Right kidney (tissue), 1 donor: ENCODE data around the gene LRRC47.
"Not testable (repeated sequence)": the region's sequence is repeated elsewhere in the genome, so short reads cannot be mapped to it uniquely, and the experiment has no call there.

ENCODE experiments used
- DNase-seq: peaks from one replicate; pipeline ENCODE4 v3.0.0-alpha.2; 2016

Gene LRRC47

DNA sequence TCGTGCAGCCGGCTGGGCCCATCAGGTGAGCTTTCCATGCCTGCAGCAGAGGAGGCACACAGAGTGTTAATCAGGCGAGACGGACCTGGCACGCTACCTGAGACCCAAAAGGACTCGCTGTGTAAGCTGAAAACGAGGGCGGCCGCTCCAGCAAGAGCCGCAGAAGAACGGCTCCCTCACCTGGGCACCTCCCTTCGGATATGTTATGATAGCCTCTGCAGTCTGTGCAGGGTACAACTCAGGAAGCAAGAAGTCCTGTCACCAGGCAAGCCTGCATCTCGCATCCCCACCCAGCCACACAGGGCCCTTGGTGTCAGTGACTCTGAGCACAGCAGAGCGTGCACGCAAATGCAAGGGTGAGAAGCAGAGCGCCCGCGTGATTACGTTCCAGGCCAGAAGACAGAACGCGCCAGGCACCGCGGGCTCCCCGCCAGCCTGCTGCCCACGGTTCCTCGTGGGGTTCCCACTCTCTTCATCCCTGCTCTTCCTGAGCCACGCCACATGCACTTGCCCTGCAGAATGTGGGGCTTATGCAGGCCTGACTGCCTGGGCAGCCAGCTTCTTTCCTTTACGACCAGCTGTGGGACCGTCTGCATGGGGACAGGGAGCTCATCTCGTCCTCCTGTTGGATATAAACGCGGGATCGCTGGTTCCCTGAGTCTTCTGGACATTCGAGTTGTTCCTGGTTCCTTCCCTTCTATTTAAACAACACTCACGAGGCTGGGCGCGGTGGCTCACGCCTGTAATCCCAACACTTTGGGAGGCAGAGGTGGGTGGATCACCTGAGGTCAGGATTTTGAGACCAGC lies 20.2 kb upstream of the LRRC47 start:
- no peak for DNase-seq

DNA sequence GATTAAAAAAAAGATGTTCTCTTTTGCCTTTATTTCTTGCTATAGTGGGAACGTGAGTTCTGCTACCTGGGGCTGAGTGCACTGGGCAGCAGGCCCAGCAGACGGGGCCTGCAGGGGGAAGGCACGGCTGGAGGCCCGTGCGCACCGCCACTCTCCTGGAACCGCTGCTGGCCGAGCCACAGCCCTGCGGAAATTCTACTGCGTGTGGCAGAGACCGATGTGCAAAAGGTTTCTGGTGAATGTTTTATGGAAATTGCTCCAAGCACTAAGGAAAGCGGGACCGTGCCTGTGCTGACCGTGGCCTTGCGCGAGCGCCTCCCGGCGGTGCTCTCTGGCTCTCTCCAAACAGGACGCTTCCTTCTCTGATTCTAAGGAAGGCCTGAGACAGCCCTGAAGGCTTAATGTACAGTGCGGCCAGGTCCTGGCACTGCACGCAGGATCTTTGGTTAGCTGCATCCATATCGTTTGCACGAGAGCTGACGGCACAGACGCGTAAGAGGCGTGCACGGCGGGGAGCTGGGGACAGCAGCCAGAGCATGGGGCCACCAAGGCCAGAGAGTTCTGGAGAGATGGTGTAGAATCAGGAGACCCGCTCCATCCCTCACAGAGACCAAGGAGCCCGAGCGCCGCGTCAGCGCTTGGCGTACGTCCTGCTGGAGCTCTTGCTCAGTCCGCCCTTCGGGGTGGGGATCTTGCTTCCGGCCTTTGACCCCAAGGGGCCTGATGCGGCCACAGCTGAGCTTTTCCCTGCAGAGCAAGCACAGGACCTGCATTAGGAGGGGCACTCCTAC lies 18.7 kb upstream of the LRRC47 start:
- no peak for DNase-seq

DNA sequence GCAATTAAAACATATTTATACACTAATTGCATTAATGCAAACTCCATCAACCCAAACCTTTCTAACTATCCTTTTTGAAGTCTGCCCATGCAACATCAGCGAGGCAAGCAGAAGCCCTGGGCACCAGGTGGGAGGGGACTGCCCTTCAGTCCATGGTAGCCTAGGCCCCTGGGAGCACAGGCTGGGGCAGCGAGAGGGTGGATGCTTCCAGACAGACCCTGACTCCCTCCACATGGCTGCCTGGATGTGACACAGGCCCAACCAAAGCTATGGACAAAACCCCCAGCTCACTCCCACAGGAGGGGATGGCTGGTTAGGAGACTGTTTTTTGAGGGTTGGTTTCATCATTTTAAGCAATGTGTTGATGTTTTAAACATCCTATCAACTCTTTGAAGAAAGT lies 17.8 kb upstream of the LRRC47 start:
- DNase-seq: no peak

DNA sequence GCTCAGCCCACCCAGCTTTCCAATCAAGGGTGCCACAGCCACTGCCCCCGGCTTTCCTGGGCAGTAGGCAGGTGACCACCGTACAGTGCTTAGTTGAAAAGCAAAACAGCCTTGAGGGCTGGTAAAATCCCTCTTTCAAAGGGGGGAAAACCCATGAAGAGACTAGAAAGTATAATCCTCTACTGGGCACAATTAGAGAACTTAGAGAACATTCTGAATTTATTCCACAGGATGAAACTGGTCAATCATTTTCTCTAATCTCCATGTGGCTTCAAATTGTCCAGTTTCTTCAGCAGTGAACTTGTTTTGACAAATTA lies 15.3 kb upstream of the LRRC47 start:
- DNase-seq: no peak

DNA sequence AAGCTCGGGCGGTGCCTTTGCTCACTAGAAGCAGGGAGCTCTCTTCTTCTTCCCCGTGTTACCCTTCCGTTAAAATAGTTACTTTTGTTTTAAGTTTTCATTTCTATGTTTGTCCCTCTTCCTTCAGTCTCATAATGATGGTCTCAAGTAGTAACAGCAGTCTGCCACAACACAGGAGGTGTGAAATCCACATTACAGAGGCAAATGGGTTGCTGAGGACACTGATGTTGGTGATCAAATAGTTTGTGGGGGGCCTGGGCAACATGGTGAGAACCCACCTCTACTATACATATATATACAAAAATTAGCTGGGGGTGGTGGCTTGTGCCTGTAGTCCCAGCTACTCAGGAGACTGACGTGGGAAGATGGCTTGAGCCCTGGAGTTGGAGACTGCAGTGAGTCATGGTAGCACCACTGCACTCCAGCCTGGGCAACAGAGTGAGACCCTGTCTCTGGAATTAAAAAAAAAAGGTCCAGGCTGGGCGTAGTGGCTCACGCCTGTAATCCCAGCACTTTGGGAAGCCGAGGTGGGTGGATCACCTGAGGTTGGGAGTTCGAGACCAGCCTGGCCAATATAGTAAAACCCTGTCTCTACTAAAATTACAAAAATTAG lies 14.0 kb upstream of the LRRC47 start:
- DNase-seq: not testable (repeated sequence)

DNA sequence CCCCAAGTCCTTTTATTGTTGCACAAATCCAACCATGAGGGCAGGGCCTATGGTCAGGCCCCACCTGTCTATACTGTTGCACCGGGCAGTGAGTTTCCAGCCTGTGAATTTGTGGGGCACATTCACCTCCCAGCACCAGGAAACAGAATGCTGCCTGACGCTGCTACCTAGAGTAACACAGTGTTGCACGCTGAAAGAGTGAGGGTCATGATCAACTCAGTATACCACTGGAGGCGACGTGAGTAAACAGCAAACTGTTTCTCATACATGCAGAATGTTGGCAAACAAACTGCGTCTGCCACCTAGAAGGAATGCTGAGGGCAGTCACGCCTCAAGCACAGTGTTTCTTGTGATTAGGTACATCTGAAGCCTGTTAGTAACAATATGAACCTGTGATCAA lies 13.4 kb upstream of the LRRC47 start:
- no peak for DNase-seq

DNA sequence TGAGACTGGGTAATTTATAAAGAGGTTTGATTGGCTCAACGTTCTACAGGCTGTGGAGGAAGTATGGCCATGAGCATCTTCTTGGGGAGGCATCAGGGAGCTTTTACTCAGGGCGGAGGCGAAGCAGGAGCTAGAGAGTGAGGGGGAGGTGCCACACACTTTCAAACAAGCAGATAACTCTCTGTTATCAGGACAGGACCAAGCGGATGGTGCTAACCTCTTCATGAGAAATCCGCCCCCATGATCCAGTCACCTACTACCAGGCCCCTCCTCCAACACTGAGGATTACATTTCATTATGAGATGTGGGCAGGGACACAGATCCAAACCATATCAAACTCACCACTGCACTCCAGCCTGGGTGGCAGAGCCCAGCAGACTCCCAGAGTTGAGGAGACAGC lies 11.5 kb upstream of the LRRC47 start:
- no peak for DNase-seq

DNA sequence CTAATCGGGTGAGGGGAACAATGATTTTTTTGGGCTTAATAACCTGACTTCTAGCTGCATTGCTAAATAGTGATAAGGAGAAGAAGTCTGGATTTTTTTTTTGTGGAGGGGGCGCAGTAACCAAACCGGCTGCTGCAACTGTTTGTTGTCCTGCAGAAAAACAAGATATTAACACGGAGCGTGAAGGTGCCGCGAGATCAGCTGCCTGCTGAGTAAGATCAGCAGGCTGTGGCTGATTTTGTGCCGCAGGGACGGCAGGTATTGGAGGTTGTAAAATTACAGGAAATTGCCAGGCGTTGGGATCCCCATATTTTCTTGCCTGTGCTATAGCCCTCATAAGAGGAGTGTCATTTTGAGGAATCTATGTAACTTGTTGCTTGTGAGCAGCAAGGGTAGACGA lies 8.7 kb upstream of the LRRC47 start:
- no peak for DNase-seq

DNA sequence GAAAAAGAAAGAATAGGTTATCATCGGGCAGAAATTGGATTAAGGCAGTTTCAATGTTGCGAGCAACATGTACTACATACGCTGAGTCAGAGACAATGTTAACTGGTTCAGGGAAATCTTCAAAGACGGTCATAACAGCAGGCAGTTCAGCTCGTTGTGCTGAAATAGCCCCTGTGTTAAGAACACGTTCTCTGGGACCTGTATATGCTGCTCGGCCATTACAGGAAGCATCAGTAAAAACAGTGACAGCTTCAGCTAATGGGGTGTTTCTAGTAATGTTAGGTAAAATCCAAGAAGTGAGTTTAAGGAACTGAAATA lies 8.3 kb upstream of the LRRC47 start:
- not testable (repeated sequence) for DNase-seq

DNA sequence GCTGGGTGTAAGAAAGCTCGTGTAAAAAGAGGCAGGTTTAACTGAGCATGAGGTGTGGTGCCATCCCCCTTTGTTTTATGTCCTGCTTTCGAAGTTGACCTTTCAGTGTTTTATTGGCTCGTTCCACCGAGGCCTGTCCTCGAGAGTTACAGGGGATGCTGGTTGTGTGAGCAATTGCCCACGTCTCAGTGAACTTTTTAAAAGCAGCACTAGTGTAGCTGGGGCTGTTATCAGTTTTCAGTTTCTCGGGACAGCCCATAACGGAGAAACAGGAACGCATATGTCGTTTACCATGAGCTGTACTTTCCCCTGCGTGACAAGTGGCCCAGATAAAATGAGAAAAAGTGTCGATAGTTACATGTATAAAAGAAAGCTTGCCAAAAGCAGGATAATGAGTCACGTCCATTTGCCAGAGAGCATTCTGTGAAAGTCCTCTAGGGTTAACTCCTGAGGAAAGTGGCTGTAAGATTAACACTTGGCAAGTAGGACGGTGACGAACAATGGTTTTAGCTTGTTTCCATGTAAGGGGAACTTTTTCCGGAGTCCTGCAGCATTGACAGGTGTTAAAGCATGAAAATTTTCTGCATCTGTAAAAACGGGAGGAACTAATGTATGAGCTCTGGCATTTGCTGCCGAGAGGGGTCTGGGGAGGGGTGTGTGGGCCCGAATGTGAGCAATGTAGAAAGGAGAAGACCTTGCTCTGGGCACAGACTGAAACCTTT lies 7.8 kb upstream of the LRRC47 start:
- DNase-seq: no peak

DNA sequence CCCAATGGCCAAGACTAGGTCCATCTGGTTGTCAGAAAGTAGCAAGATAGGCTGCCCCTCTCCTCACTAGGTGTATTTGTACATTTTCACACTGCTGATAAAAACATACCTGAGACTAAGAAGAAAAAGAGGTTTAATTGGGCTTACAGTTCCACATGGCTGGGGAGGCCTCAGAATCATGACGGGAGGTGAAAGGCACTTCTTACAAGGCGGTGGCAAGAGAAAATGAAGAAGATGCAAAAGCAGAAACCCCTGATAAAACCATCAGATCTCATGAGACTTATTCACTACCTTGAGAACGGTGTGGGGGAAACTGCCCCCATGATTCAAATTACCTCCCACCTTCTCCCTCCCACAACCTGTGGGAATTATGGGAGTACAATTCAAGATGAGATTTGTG lies 4.5 kb upstream of the LRRC47 start:
- DNase-seq: not testable (repeated sequence)

DNA sequence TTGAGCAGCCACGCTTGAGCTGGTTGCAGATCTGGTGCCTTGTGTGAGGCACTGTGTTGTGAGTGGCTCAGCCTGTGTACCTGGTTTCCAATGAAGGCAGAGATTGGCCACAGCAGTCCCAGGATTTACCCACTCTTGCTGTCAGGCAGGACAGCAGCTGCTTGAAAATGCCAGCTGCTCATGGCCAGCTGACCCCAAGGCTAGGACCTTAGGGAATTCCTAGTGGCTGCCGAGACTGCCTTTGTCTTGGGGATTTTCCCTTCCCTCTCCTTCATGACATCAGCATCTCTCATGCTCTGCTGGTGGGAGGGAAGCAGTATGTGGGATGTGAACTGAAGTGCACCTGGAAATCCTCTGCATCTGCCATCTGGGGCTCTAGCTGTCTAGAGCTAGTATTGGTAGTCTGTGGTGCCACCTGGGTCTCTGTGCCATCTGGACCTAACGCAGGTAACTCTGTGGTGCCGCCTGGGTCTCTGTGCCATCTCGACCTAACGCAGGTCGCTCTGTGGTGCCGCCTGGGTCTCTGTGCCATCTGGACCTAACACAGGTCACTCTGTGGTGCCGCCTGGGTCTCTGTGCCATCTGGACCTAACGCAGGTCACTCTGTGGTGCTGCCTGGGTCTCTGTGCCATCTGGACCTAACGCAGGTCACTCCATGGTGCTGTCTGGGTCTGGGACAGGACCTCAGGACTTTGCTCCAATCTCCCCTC lies 3.8 kb upstream of the LRRC47 start:
- no peak for DNase-seq

DNA sequence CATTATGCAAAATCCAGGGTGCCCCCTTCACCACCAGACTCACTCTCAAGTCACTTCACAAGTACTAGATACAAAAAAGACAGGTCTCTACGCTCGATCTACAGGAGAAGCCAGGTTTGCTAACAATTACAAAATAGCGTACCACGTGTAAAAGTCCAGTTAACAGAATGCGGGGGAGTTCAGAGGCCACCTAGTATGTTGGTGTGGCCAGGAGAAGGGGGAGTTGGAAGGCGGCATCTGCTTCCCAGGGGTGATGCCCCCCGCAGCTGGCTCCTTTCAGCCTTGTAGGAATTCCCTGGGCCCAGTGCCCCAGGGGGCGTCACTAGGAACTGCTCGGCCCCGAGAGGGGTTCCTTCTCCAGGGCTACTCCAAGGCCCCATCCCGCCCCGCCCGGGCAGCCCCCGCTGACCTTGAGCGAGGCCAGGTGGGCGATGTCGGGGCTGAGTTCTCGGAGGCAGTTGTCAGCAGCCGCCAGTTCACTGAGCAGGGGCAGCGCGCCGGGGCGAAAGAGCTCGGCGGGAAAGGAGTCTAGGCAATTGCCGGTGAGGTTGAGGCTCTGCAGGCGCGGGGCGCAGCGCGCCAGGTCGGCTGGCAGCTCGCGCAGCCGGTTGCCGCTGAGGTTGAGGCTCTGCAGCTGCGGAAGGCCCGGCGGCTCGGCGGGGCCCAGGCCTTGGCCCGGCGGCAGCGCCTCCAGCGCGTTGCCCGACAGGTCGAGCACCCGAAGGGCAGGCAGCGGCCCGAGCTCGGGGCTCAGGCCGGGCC lies 664 bp downstream of the LRRC47 start:
- no peak for DNase-seq

DNA sequence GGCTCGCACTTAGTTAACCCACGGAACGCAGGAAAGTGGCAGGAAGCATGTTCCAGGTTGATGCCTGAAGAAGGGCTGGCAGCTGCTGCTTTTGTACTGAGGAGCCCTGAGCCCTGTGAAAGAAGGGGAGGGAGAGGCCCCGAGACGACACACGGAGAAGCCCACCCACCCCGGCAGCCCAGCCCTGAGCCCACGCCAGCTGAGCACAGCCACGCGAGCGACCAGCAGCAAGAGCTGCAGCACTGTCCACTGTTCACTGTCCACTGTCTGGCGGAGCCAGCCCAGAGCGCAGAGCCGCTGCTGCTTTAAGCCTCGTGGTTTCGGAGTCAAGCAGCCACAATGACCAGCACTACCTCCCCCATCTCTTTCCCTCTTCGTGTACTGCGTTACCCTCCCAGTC lies 5.3 kb downstream of the LRRC47 start:
- no peak for DNase-seq

DNA sequence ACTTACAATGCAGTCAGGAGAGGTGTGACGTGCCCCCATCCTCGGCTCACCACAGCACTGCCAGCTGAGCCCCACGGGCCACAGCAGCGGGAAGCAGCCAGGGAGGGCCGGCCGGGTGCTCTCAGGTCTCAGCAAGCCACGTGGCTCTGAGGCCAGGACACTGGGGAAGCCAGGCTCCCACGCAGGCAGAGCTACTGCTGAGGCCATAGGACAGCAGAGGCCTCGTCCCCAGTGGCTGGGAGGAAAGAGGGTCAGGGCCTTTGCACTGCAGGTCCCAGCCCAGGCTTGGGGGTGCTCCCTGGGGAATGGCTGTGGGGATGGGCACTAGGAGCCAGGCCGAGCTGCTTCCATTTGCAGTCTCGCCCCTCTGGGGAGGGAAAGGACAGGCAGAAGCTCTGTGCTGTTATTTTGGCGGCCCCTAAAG lies 5.8 kb downstream of the LRRC47 start:
- no peak for DNase-seq

DNA sequence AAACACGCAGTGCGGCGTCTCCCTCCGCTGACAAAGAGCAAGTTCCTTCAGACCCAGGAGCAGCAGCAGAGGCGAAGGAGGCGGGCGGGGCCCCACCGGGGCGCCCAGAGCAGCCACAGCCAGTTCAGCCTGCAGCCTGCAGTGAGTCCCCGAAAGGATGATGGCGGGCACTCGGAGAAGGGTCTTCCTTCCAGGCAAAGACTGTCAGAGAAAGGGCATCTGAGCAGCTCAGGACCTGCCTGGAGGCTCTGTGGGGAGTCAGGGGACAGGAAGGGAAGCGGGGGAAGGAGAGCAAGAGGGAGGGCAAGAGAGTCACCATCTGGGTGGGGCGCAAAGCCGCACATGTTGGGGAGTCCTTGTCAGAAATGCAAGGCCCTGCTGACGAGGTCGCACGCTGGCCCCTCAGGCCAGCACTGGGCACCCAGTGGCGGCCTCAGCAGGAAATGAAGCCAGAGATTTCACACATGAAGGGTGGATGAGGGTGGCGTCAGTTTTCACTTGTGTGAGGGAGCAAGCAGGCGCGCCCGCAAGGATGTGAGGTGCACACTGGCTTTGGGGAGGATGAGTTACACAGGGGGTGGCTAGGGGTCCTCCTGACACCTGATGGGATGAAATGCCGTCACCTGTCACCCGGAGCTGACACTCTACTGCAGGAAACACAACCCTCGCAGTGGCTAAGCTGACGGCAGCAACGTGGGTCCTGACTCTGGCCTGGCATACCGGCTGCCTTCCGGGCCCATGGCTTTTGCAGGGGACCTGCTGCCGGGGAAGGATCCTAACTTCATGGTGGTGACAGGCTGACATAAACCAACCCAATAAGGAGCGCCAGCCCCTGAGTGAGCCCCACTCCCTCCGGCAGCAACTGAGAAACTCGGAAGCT lies 6.6 kb downstream of the LRRC47 start:
- DNase-seq: no peak

DNA sequence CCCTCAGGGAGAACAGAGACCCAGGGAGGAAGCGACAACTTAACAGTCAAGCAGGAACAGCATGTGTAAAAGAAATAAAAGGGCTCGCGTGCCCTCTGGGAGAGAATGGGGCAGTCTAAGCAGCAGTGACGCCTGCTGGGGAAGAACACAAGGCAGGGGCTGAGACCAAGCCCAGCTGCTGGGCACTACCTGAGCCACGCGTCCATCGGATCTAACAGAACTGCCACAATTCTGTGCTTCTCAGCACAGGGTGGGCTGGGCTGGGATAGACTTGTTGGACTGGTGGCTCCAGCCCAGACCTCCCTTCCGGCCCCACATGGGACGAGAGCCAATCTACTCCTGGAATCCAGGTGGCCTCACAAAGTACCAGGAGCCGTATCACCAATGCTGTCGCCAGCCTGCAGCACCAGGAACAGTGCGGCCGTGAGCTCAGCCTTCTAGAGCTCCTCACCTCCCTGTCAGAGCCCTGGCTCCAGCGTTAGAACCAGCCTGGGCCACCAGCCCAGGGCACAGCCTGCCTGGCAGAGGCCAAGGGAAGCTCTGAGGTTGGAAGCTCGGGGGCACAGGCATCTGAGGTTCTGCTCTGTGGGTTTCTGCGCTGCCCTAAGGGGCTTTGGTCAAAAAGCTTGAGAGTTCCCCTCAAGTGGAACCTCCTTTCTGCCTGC lies 7.4 kb downstream of the LRRC47 start:
- no peak for DNase-seq

DNA sequence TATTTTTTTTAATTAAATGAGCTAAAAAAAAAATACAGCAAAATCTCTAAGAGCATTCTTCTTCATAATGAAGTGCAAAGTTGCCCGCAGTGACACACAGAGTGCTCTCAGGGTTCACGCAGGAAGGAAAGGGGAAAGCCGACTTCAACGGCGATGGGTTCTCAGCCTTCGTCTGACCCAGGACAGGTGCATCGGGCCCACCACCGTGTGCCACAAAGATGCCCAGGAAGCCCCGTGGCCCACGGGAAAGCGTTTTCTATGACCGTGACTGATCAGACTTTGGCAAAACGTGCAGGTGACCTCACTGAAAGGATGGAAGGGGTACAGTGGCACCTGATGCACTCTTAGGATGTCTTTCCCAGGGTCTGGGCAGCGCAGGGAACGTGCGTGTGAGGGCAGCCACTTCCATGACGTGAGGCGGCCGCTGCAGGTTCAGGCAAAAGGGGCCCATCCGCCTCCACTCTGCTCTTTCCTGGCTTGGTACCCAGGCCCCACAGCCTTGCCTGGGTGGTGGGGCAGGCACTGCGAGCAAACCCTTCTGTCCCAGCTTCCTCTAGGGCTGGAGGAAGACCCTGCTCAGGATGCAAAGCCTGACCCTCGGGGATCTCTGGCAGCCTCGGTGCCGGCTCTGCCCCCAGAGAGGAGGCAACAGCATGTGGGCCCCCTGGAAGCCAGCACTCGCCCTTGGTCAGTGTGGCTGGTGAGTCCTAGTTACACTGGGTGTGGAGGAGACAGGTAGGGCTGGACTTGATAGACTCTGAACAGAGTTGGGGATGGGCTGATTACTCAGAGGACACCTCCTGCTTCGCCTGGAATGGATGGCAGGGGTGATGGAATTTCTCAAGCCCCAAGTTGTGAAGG lies 8.3 kb downstream of the LRRC47 start:
- DNase-seq: no peak

DNA sequence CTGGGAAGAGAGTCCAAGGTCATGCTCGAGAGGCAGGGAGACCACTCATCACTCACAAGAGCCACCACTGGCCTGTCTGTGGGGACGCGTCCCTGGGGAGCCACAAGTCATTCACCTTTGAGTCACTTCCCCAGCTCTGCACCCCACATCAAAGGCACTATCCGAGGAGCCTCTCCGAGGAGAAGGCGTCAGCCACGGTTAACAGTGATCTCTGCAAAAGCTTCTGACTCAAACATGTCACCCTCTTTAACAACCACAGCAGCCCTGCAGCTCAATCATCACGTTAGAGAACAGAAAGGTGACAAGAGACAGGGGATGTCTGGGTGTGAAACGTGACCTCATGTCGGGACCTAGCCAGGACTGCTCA lies 9.0 kb downstream of the LRRC47 start:
- no peak for DNase-seq
